ENCODE results near the gene LRRTM4.

LRRTM4 gene

DNA sequence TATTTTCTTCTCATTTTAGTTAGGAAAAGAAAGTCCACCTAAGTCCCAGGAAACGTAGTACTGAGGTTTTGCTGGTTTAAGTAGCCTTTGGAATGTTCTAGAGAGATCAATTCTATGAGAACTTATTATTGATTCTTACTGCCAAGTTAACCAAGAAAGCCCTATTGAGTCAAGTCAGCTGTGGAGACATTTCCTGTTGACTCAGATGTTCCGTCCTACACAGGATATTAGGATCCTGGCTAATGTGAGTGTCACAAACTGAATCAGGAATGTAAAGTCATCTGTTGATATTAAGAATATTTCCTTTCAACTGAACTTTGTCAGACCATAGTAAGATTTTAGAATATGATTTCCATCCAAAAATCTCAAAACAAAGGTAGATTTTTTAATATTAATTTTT lies 654.3 kb downstream of the LRRTM4 start:
- Mint-ChIP-seq H3K4me3 (no peak overlapping the region), H3K27me3 (no peaks in the 10 kb centered on the region), H3K36me3 (ENCODE audit: low read depth) (no peaks in the 10 kb centered on the region), H3K4me1 (ENCODE audit: low read depth) (no peaks in the 10 kb centered on the region), H3K9me3 (peaks cover 10% of the 10 kb centered on the region), H3K27ac (no peak overlapping the region)
- DNase-seq = no peak

DNA sequence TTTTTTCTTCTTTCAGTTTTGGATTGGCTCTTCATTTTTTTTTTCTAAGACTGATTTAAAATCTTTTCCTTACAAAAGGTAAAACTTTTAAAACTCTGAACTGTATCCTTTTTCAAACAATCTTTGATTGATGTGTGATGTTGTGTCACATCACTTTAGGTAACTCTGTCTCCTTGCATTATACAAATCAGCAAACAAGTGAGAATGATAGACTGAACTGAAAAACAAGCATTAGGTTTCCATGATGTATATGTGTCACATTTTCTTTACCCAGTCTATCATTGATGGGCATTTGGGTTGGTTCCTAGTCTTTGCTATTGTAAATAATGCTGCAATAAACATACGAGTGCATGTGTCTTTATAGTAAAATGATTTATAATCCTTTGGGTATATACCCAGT lies 655.7 kb downstream of the LRRTM4 start:
- H3K36me3 Mint-ChIP-seq (ENCODE audit: low read depth) = no peaks in the 10 kb centered on the region
- H3K27me3 Mint-ChIP-seq = no peaks in the 10 kb centered on the region
- H3K9me3 Mint-ChIP-seq = peaks cover 14% of the 10 kb centered on the region
- H3K4me1 Mint-ChIP-seq (ENCODE audit: low read depth) = no peaks in the 10 kb centered on the region
- H3K27ac Mint-ChIP-seq = no peak overlapping the region
- DNase-seq = no peak
- H3K4me3 Mint-ChIP-seq = no peak overlapping the region

DNA sequence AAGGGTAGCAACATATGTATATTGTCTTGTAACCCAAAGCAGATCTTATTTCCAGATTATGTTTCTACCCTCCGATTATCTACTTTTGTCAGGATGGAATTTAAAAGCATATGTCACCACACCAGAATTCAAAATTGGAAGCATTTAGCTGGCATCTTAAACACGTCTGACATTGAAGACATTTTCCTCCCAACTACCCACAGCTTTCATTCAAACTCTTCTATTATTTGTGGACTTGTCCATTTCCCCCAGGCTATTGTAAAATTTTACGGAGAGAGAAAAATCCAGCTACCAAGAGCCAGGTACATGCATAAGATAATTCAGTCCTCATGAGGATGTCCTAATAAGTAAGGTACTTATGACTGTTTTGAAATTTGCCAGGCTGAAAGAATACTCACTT lies 659.3 kb downstream of the LRRTM4 start:
- peaks cover 19% of the 10 kb centered on the region for H3K9me3 Mint-ChIP-seq
- no peak for DNase-seq
- no peaks in the 10 kb centered on the region for H3K27me3 Mint-ChIP-seq

DNA sequence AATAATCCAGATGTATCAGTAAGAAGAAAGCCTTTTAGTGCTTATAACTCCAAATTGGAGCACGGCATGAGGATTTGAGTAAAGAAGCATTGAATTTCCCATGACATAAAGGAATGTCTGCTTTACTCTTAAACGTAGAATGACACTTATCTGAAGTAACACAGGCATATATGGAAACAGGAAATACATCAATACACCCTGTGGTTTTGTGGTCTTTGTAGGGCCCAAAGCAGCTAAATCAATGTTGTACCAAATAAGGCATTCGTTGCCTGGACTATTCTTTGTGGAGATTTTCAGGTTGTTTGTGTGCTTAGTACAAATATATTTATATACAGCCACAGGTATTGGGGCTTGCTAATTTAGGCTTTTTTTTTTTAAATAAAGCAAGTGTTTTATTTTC lies 660.5 kb downstream of the LRRTM4 start:
- no peak overlapping the region for H3K4me3 Mint-ChIP-seq
- H3K27ac Mint-ChIP-seq = no peak overlapping the region
- H3K9me3 Mint-ChIP-seq = peaks cover 19% of the 10 kb centered on the region

More for the DNA sequence above, 659.3 kb downstream of the LRRTM4 start:
- H3K4me3 Mint-ChIP-seq = no peak overlapping the region
- H3K4me1 Mint-ChIP-seq (ENCODE audit: low read depth) = no peaks in the 10 kb centered on the region
- H3K27ac Mint-ChIP-seq = no peak overlapping the region
- no peaks in the 10 kb centered on the region for H3K36me3 Mint-ChIP-seq (ENCODE audit: low read depth)

DNA sequence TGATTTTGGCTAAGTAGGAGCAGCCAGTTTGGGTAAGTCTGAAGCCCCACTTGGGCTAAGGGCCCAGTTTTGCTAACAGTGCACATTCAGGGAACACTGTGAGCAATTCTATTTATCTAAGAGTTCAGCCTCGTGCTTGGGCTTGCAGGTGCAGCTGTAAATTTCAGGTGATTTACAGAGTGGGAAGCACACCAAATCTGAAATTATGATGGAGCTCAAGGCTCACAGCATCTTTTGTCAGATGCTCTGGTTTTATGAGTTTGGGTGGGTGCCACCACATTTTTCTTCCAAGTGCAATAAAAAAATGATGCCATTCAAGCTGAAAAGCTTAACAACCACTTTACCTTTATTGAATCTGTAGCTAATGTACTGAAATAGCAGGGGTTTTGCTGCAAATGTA lies 671.2 kb downstream of the LRRTM4 start:
- DNase-seq = no peak
- Mint-ChIP-seq H3K9me3 (peaks cover 19% of the 10 kb centered on the region), H3K36me3 (ENCODE audit: low read depth) (no peaks in the 10 kb centered on the region), H3K4me3 (no peak overlapping the region), H3K4me1 (ENCODE audit: low read depth) (no peaks in the 10 kb centered on the region), H3K27ac (no peak overlapping the region), H3K27me3 (no peaks in the 10 kb centered on the region)

More for the DNA sequence above, 660.5 kb downstream of the LRRTM4 start:
- H3K27me3 Mint-ChIP-seq = no peaks in the 10 kb centered on the region
- no peaks in the 10 kb centered on the region for H3K36me3 Mint-ChIP-seq (ENCODE audit: low read depth)
- no peak for DNase-seq
- no peaks in the 10 kb centered on the region for H3K4me1 Mint-ChIP-seq (ENCODE audit: low read depth)

DNA sequence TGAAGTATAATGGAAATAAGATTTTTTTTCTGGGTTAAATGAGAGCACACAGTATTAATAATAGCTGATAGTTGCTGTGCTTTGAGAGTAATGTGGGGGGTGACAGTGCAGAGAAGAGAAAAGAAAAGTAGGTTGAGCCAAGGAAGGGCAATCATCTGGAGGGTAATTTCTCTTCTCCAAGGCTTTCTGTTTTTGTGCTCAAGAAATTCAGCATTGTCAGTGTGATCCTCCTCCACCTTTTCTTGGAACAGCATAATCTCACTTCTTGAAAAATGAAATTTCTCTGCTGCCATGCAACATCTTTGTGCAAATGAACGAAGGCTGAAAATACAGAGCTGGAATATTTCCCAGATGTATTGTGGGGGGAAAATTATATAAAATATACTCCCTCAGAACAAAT lies 673.1 kb downstream of the LRRTM4 start:
- no peaks in the 10 kb centered on the region for H3K4me1 Mint-ChIP-seq (ENCODE audit: low read depth)
- DNase-seq = no peak
- H3K9me3 Mint-ChIP-seq = peaks cover 21% of the 10 kb centered on the region
- no peak overlapping the region for H3K4me3 Mint-ChIP-seq
- H3K27ac Mint-ChIP-seq = no peak overlapping the region
- H3K27me3 Mint-ChIP-seq = no peaks in the 10 kb centered on the region
- H3K36me3 Mint-ChIP-seq (ENCODE audit: low read depth) = no peaks in the 10 kb centered on the region

DNA sequence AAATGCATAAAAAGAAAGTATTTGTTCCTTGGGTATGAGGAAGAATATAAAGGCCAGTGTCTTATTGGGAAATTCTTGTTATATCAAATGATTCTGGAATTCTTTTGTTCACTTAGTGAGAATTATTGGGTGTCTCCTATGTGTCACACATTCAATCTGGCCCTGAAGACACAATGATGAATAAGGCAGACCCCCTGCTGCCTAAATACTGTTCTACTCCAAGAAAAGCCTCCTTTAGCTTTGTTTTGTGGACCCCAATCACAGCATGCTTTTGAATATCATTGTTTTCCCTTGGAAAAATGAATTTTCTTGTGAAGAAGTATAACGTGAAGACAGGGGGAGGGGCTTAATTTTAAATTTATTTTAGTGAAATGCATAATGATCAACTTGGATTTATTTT lies 682.4 kb downstream of the LRRTM4 start:
- no peak overlapping the region for H3K27ac Mint-ChIP-seq

DNA sequence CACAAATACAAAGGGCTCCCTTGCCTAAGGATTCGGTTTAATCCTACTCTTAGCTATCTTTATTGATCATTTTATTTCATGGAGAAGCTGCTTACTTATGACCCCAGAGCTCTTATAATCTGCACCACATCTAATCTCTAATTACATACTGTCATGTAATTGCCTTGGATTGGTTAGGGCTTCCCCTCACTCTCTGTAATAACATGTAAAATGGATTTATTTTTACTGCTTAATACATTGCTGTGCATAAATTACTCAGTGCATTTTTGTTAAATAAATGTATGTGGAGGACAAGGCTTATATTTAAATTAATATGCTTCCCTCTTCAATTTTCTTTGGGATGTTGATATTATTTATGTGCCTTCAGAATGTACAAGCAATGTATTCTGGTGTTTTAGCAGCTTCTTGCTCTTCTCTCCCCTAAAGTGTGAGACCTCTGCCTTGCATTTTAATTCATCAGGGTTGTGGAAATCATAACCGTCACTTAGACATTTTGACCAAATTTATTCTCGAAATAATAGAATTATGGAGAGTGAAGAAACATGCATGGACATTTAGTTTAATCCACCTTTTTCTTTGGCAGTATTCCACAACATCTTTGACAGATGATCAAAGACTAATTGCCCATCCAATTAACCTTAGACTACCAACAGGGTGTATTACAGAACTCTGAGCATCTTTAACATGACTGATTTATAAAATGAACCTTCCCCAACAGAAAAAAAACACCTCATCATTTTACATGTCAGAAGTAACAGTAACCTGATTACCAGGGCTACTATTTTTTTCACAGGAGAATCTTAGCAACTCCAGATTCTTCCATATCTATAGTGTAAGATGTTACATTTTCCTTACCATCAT lies 692.6 kb downstream of the LRRTM4 start:
- no peaks in the 10 kb centered on the region for H3K4me1 Mint-ChIP-seq (ENCODE audit: low read depth)
- H3K27me3 Mint-ChIP-seq = no peaks in the 10 kb centered on the region
- H3K36me3 Mint-ChIP-seq (ENCODE audit: low read depth) = no peaks in the 10 kb centered on the region
- H3K27ac Mint-ChIP-seq = no peak overlapping the region
- peaks cover 13% of the 10 kb centered on the region for H3K9me3 Mint-ChIP-seq
- DNase-seq = no peak
- no peak overlapping the region for H3K4me3 Mint-ChIP-seq

More for the DNA sequence above, 682.4 kb downstream of the LRRTM4 start:
- H3K36me3 Mint-ChIP-seq (ENCODE audit: low read depth) = no peaks in the 10 kb centered on the region
- no peak for DNase-seq
- H3K4me3 Mint-ChIP-seq = no peak overlapping the region
- H3K27me3 Mint-ChIP-seq = no peaks in the 10 kb centered on the region
- no peaks in the 10 kb centered on the region for H3K4me1 Mint-ChIP-seq (ENCODE audit: low read depth)
- H3K9me3 Mint-ChIP-seq = peaks cover 10% of the 10 kb centered on the region

DNA sequence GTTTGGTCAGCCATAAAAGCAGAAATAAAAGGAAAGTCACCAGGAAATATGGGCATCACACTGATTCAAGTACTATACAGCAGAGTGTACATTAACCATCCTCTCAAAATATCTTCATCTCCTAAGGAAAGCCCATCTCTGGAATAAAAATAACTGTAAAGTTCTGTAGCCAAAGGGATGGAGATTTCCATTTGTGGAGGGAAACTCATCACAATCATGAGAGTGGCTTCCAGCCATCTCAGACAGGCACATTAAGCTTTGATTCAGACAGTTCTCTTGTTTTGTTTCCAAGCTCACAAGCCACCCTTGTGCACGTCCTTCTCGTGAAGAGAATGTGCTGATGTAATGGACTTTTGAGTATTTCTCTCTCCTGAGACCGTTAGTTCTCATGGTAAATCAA lies 695.5 kb downstream of the LRRTM4 start:
- no peak for DNase-seq
- no peak overlapping the region for H3K27ac Mint-ChIP-seq
- H3K4me3 Mint-ChIP-seq = no peak overlapping the region
- no peaks in the 10 kb centered on the region for H3K27me3 Mint-ChIP-seq
- peaks cover 2% of the 10 kb centered on the region for H3K9me3 Mint-ChIP-seq
- H3K4me1 Mint-ChIP-seq (ENCODE audit: low read depth) = no peaks in the 10 kb centered on the region
- H3K36me3 Mint-ChIP-seq (ENCODE audit: low read depth) = no peaks in the 10 kb centered on the region

DNA sequence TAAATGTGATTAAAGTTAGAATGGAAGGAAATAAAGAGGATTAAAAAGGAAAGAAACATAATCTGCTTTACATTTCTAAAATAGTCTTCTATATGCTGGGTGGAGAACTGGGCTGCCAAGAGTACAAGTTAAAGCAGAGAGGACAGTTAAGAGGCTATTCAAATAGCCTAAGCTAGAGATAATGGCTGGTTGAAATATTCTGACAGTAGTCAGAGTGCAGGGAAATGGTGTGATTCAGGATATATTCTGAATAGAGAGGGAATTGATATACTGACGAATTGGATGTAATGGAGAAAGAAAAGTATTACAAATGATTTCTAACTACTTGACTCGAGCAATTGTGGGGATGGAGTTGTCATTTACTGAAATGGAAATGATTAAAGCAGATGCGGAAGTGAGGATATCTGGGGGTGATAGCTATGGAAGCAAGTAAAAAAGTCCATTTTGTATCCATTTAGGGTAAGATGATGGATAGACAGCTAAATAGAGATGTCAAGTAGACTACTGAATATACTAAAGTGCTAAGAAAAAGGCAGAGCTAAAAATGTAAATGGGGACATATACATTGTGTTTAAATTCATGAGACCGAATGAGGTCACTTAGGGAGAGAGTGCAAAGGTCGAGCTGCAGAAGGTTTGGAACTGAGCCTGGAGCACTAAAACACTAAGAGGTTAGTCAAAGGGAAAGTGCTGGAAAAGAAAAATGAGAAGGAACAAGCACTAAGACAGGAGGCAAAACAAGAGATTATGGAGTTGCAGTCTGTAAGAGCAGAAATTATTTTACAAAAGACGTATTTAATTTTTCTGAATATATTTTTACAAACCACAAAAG lies 696.8 kb downstream of the LRRTM4 start:
- DNase-seq = no peak
- no peaks in the 10 kb centered on the region for H3K27me3 Mint-ChIP-seq
- H3K4me3 Mint-ChIP-seq = no peak overlapping the region
- H3K27ac Mint-ChIP-seq = no peak overlapping the region
- H3K9me3 Mint-ChIP-seq = peaks cover 4% of the 10 kb centered on the region
- H3K36me3 Mint-ChIP-seq (ENCODE audit: low read depth) = no peaks in the 10 kb centered on the region
- no peaks in the 10 kb centered on the region for H3K4me1 Mint-ChIP-seq (ENCODE audit: low read depth)

DNA sequence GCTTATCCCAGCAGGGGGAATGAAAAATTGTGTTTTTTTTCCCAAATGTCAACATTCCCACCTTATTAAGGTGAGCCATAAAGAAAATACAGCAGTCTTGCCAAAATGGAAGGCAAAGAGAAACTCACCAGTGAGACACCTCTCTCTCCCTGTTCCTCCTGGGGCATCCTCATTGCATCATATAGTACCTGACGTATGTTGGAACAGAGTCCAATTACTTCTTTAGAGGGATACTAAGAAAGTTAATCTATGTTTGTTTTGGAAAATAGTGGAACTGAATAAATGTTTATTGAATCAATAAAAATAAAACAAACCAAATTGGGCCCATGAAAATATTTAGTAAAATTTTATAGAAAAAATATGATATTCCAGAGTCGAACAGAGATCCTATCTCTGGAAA lies 700.4 kb downstream of the LRRTM4 start:
- no peak for DNase-seq
- Mint-ChIP-seq H3K4me3 (no peak overlapping the region), H3K4me1 (ENCODE audit: low read depth) (no peaks in the 10 kb centered on the region), H3K36me3 (ENCODE audit: low read depth) (no peaks in the 10 kb centered on the region), H3K27me3 (no peaks in the 10 kb centered on the region), H3K27ac (no peak overlapping the region), H3K9me3 (peaks cover 12% of the 10 kb centered on the region)

DNA sequence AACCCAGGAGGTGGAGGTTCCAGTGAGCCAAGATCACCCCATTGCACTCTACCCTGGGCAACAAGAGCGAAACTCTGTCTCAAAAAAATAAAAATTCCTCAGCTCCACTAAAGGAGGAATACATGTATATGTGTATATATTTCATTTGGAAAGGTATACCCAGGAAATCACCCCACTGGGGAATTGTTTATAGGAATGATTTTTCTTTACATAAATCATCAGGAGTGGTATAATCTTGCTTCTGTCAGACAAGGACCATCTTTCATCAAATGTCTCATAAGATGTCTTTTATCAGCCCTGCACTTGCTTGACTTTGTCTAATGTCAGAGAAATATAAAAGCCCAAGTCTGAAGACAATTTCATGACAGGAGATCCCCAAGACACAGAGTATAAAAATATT lies 709.1 kb downstream of the LRRTM4 start:
- Mint-ChIP-seq H3K36me3 (ENCODE audit: low read depth) (no peaks in the 10 kb centered on the region), H3K9me3 (peaks cover 19% of the 10 kb centered on the region), H3K4me3 (no peak overlapping the region), H3K27me3 (no peaks in the 10 kb centered on the region), H3K4me1 (ENCODE audit: low read depth) (no peaks in the 10 kb centered on the region), H3K27ac (no peak overlapping the region)
- no peak for DNase-seq

DNA sequence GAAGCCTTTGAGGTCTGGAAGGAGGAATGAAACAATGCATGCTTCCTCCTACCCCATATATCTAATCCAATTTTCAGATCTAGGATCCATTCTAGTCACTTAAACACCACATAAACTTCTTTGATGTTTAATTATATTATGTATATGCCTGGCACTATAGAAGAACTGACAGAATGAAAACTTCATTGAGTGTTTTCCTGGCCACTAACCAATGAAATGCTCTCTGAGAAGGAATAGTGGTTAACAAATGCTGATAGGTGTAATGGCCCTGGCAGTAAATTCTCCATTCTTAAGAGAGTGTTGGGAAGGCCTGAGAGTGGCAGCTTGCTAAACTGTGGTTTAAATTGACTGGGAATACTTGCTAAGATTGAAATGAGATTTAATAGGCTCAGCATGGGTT lies 710.0 kb downstream of the LRRTM4 start:
- Mint-ChIP-seq H3K4me3 (no peak overlapping the region), H3K4me1 (ENCODE audit: low read depth) (no peaks in the 10 kb centered on the region), H3K36me3 (ENCODE audit: low read depth) (no peaks in the 10 kb centered on the region), H3K27ac (no peak overlapping the region), H3K9me3 (peaks cover 18% of the 10 kb centered on the region), H3K27me3 (no peaks in the 10 kb centered on the region)
- DNase-seq = no peak

DNA sequence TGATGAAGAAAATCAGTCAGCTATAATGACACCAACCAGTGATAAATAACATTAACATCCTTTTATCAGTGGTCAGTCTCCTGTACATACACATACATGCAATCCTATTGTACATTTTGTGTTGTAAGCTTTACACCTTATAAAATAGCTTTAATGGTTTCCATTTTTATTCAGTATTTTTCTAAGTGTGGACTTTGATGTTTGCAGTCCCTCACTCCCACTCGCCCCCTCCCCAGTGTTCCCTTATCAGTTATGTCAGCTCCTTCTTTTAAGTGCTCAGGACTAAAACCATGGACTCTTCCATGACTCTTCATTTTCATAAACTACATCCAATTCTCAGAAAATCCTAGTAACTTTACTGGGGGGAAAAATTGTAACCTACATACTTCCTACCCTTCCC lies 713.0 kb downstream of the LRRTM4 start:
- no peak overlapping the region for H3K27ac Mint-ChIP-seq
- H3K27me3 Mint-ChIP-seq = no peaks in the 10 kb centered on the region
- no peak for DNase-seq
- no peaks in the 10 kb centered on the region for H3K4me1 Mint-ChIP-seq (ENCODE audit: low read depth)
- peaks cover 14% of the 10 kb centered on the region for H3K9me3 Mint-ChIP-seq
- no peaks in the 10 kb centered on the region for H3K36me3 Mint-ChIP-seq (ENCODE audit: low read depth)
- no peak overlapping the region for H3K4me3 Mint-ChIP-seq

DNA sequence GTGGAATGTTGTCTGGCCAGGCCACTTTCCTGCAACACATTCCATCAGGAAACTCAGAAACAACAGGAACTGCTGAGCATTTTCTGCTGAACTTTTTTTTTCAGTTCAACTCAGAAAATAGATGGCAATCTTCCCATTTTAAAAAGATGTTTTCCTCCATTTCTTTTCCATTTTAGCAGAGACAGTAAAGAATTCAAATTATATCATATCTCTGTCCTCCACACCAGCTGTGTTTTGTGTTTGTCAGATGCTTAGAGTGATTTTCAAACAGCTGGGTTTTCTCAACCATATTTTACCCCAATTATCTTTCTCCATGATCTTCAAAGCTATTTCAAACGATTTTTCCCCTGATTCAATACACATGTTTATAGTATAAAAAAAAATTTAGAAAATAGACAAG lies 713.4 kb downstream of the LRRTM4 start:
- no peak overlapping the region for H3K4me3 Mint-ChIP-seq
- H3K4me1 Mint-ChIP-seq (ENCODE audit: low read depth) = no peaks in the 10 kb centered on the region
- no peak for DNase-seq
- H3K27me3 Mint-ChIP-seq = no peaks in the 10 kb centered on the region
- peaks cover 12% of the 10 kb centered on the region for H3K9me3 Mint-ChIP-seq
- no peaks in the 10 kb centered on the region for H3K36me3 Mint-ChIP-seq (ENCODE audit: low read depth)
- H3K27ac Mint-ChIP-seq = no peak overlapping the region

All from activated T-cell treated with anti-CD3 and anti-CD28 coated beads, Interleukin-2, amount 50 U/mL, for 24 hours (primary cell).